Small intestine (tissue), 7 donors: ENCODE data around the gene PHLDA1. TPM values are rescaled to one million over a fixed set of nuclear protein-coding genes. Genes with fewer than 3 reads are reported as not detected.

ENCODE experiments used
- DNase-seq, 2 donors: peaks; one replicate each; pipeline versions ENCODE4 v3.0.0 to v3.0.0-alpha.2; 2013
- FAIRE-seq: peaks from 2 replicates; lab custom pipeline; 2012; peaks lifted over from hg19 to GRCh38; lab: Jason Lieb, UNC
- H3K27ac ChIP-seq, 3 donors: one replicate each; pipeline ENCODE4 v1.5.1; 2013; ENCODE audit warnings: low read length in 2 of 3, mild to moderate bottlenecking in 2 of 3, control low read depth in 1 of 3, inconsistent platforms in 1 of 3, low read depth in 1 of 3, moderate library complexity in 1 of 3
- H3K27me3 ChIP-seq, 3 donors: one replicate each; pipeline ENCODE4 v1.6.1; 2013; ENCODE audit warnings: low read length in 3 of 3, inconsistent platforms in 1 of 3; ENCODE audit not compliant: control insufficient read depth in 3 of 3, insufficient read depth in 3 of 3
- H3K36me3 ChIP-seq, 3 donors: one replicate each; pipeline ENCODE4 v1.6.1; 2013; ENCODE audit warnings: low read length in 3 of 3, inconsistent platforms in 1 of 3, low read depth in 1 of 3, mild to moderate bottlenecking in 1 of 3, moderate library complexity in 1 of 3; ENCODE audit not compliant: control insufficient read depth in 3 of 3, insufficient read depth in 2 of 3
- H3K4me1 ChIP-seq, 3 donors: one replicate each; pipeline ENCODE4 v1.6.1; 2013; ENCODE audit warnings: low read length in 2 of 3, inconsistent platforms in 1 of 3, low read depth in 1 of 3, mild to moderate bottlenecking in 1 of 3, moderate library complexity in 1 of 3; ENCODE audit not compliant: control insufficient read depth in 3 of 3, insufficient read depth in 2 of 3
- H3K4me3 ChIP-seq, 3 donors: one replicate each; pipeline ENCODE4 v1.5.1; 2013; ENCODE audit warnings: low read length in 3 of 3, control low read depth in 1 of 3, inconsistent platforms in 1 of 3, low read depth in 1 of 3, mild to moderate bottlenecking in 1 of 3, moderate library complexity in 1 of 3
- H3K9me3 ChIP-seq, 2 donors: one replicate each; pipeline ENCODE4 v1.6.1; 2013; ENCODE audit warnings: low read depth in 1 of 2, low read length in 1 of 2; ENCODE audit not compliant: control insufficient read depth in 2 of 2, insufficient read depth in 1 of 2
- WGBS, 3 donors: extraction: QIAGEN DNeasy Blood & Tissue Kit; methylation state at CpG; one replicate each; pipeline ENCODE4 v1.1.7; 2013; 5-methylcytosine and 5-hydroxymethylcytosine counted together
- polyA plus RNA-seq, 4 donors: library from polyadenylated mRNA; stranded (reverse) in 3 of 4; unstranded in 1 of 4; fragments of 200-250 nt in 3 of 4; fragments of 120-200 nt in 1 of 4; gene quantifications; one replicate each; pipeline versions ENCODE4 v1.2.1 to v1.2.3, GENCODE V29; 2013
- donor health status: healthy with polysubstance abuse.
- donor health status: control.
- donor health status: control.
- donor health status: Bipolar disorder and iron deficiency.
- donor health status: healthy.

The PHLDA1 gene
- polyA plus RNA-seq, 4 donors = 0.22 to 10.7 (median 5.3) TPM

DNA sequence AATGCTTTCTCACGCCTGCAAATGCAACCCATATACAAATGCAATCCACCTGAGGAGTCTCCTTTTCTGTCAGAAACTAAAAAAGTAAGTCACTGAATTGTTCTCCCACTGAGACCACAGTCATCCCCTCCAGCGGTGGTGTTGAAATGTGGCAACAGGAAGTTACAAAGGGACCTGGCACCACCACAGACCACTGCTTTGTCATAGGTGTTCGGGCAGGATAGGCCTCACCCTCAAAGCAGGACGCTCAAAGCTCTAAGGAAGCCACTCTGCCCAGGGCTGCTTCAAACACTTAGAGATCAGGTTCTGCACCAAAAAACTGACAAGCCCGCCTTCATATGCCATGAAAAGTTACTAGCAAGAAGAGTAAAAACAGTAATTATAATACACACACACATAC is 11.3 kb downstream of the PHLDA1 start:
- FAIRE-seq (no peak), DNase-seq (peak in 1 of 2 donors; percentile 54)
- peaks cover 0 to 7% (median 0%) of the 10 kb centered on the region in 3 donors for H3K4me1 ChIP-seq
- WGBS, 3 donors = 61 to 88% (median 65%) methylated on average over 5 of the region's 5 CpGs
- H3K27me3 ChIP-seq = no peaks in the 10 kb centered on the region
- no peaks in the 10 kb centered on the region for H3K9me3 ChIP-seq
- H3K36me3 ChIP-seq = no peaks in the 10 kb centered on the region
- H3K27ac ChIP-seq = peak overlapping the region in 2 of 3 donors; percentile 13 to 78
- no peak overlapping the region for H3K4me3 ChIP-seq

- Histone ChIP-seq H3K27me3 (no peaks in the 10 kb centered on the region), H3K4me3 (no peak overlapping the region), H3K36me3 (no peaks in the 10 kb centered on the region), H3K4me1 (peaks cover 0 to 7% (median 0%) of the 10 kb centered on the region in 3 donors), H3K27ac (no peak overlapping the region), H3K9me3 (no peaks in the 10 kb centered on the region)
- no peak for FAIRE-seq
- 80 to 84% (median 82%) methylated on average over 1 of the region's 1 CpG for WGBS, 3 donors
- no peak for DNase-seq
These were observed 12.9 kb downstream of the PHLDA1 start for GRCh38 chr12:76018672-76019071.

DNA sequence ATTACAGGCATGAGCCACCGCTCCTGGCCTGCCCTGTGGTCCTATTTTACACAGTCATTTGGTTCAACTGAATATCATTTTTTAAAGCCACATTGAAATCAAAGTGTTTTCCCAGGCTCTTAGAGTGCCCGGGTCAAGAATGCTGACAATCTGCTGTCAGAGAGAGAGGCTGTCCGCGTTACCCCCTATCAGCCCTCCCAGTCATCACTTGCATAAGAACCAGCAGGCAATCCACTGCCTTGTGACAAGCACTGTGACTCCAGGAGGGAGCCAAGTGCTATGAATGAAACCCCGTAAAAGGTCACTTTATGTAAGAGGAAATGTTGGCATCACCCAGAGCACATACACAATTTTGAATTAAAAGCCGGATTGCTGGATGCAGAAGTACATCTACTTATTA is 13.5 kb downstream of the PHLDA1 start:
- 75 to 80% (median 78%) methylated on average over 6 of the region's 6 CpGs for whole genome bisulfite sequencing, 3 donors
- Histone ChIP-seq H3K4me3 (no peak overlapping the region), H3K27ac (no peak overlapping the region), H3K4me1 (peaks cover 0 to 7% (median 0%) of the 10 kb centered on the region in 3 donors), H3K27me3 (no peaks in the 10 kb centered on the region), H3K36me3 (no peaks in the 10 kb centered on the region), H3K9me3 (no peaks in the 10 kb centered on the region)
- DNase-seq (peak in 1 of 2 donors; percentile 47), FAIRE-seq (no peak)

DNA sequence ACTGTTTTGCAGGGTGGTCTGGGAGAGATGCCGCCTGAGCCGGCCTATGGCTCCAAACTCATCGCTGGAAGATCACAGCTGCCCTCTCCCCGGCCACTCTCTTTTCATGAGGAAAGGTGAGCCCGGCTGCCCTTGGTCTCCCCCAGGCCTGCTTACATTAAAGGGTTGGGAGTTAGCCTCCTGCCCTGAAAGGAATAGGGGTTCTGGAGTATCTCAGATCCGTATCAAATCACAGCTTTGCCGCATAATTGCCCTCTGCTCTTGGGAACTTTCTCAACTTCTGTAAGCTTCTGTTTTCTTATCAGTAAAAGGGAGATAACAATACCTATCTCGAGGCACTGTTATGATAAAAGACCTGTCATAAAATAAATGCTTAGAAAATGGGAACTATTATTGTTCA is 17.6 kb downstream of the PHLDA1 start:
- Histone ChIP-seq H3K27me3 (no peaks in the 10 kb centered on the region), H3K4me3 (no peak overlapping the region), H3K4me1 (peaks cover 0 to 20% (median 4%) of the 10 kb centered on the region in 3 donors), H3K9me3 (no peaks in the 10 kb centered on the region), H3K27ac (no peak overlapping the region), H3K36me3 (no peaks in the 10 kb centered on the region)
- 21 to 59% (median 48%) methylated on average over 8 of the region's 8 CpGs for WGBS, 3 donors
- DNase-seq = peak; percentile 22 to 52
- no peak for FAIRE-seq

DNA sequence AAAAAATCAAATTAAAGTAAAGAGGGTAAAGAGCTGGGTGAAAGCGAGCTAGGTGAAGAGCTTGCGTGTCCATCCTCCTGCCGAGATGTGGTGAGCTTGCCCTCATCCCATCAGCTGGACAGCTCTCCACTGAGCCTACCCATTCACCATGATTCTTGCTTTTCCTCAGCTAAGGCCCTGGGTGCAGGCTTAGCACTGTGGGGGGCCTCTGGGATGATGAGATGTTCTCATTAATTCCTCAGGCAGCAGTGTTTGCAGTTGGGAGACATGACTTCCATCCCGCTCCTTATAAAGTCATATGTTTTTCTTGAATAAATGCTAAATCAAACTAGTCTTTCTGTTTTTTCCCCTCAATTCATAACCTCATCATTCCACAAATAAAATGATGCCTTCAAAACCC is 18.0 kb downstream of the PHLDA1 start:
- Histone ChIP-seq H3K27ac (no peak overlapping the region), H3K4me3 (no peak overlapping the region), H3K4me1 (peaks cover 0 to 20% (median 4%) of the 10 kb centered on the region in 3 donors), H3K27me3 (no peaks in the 10 kb centered on the region), H3K9me3 (no peaks in the 10 kb centered on the region), H3K36me3 (no peaks in the 10 kb centered on the region)
- FAIRE-seq (no peak), DNase-seq (no peak)
- 92 to 96% (median 96%) methylated on average over 4 of the region's 4 CpGs for WGBS, 3 donors

GRCh38 chr12:76012644-76013043 is 18.9 kb downstream of the PHLDA1 start:
- DNase-seq = no peak

DNA sequence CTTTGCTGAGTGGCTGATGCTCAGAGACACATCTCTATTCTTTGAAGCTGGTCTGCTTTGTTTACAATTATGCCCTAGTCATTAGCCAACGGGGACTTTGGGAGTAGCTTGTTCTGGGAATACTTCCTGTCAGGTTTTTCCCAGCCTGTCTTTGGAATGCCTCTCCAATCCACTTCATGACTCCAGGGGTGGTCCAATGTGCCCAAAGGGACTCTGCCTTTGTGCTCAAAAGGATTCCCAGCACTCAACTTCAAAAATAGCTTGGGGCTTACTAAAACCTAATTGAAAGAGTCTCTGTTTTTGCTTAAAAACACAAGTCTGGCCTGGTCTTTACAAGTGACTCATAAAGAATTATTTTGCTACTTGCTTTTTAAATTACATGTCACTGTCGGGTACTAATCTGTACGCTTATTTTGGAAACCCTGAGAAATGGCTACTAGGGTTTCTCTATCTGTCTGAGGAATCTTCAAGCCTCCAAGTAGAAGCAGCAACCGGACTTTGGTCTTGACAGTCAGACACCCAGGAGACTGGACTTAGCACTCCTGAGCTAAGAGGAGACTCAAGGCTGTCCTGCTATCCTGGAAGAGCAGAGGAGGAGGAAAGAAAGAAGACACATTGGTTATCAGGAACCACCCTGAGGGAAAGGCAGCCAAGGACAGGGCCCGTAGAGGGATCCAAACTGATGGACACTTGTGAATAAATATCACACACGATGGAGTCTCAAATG is 20.7 kb downstream of the PHLDA1 start:
- no peak overlapping the region for H3K4me3 ChIP-seq
- peak overlapping the region in 1 of 3 donors; percentile 15 for H3K27ac ChIP-seq
- H3K27me3 ChIP-seq = no peaks in the 10 kb centered on the region
- no peaks in the 10 kb centered on the region for H3K9me3 ChIP-seq
- no peaks in the 10 kb centered on the region for H3K36me3 ChIP-seq
- FAIRE-seq (no peak), DNase-seq (peak; percentile 58 to 61)
- WGBS, 3 donors = 70 to 73% (median 70%) methylated on average over 6 of the region's 6 CpGs
- H3K4me1 ChIP-seq = peaks cover 3 to 17% (median 4%) of the 10 kb centered on the region in 3 donors

More at GRCh38 chr12:76012644-76013043, 18.9 kb downstream of the PHLDA1 start:
- no peak overlapping the region for H3K27ac ChIP-seq
- no peaks in the 10 kb centered on the region for H3K27me3 ChIP-seq
- peaks cover 0 to 20% (median 4%) of the 10 kb centered on the region in 3 donors for H3K4me1 ChIP-seq
- FAIRE-seq = no peak
- H3K4me3 ChIP-seq = no peak overlapping the region
- no peaks in the 10 kb centered on the region for H3K36me3 ChIP-seq
- no peaks in the 10 kb centered on the region for H3K9me3 ChIP-seq
- 92 to 93% (median 92%) methylated on average over 4 of the region's 4 CpGs for WGBS, 3 donors

DNA sequence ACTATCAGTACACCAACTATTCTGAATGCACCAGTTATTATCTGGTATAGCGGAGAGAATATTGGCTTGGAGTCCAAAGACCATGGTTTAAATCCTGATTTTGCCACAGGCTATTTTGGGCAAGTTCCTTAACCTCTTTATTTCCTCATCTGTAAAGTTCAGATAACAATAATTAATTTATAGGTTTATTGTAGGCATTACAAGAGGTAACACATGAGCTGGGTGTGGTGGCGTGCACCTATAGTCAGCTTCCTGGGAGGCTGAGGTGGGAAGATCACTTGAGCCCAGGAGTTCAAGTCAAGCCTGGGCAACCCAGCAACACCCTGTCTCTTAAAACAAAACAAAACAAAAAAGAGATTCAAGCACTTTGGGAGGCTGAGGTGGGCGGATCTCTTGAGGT is 23.1 kb downstream of the PHLDA1 start:
- Histone ChIP-seq H3K4me1 (peaks cover 3 to 13% (median 4%) of the 10 kb centered on the region in 3 donors), H3K9me3 (peaks cover 0 to 5% of the 10 kb centered on the region in 2 donors), H3K27ac (no peak overlapping the region), H3K36me3 (no peaks in the 10 kb centered on the region), H3K27me3 (no peaks in the 10 kb centered on the region), H3K4me3 (no peak overlapping the region)
- FAIRE-seq (no peak), DNase-seq (peak; percentile 44 to 75)
- 30 to 72% (median 41%) methylated on average over 3 of the region's 3 CpGs for WGBS, 3 donors
